ENCODE measurements around the gene SRPRA.
"Not testable (repeated sequence)": the region's sequence is repeated elsewhere in the genome, so short reads cannot be mapped to it uniquely, and the experiment has no call there.

The SRPRA gene

GRCh38 chr11:126282736-126283591 is 14.3 kb upstream of the SRPRA start, which contains the start of gene TIRAP:
Gene TIRAP, plus strand, starts transcription at chr11:126283093. Its CDS starts 7,802 bp downstream, at chr11:126290895.
- in situ Hi-C loops (cut with HindIII; ENCODE audit: low sequenced_read_pairs): no loop called here

GRCh38 chr11:126282361-126282735 is 13.7 kb upstream of the SRPRA start:
- in situ Hi-C loops (cut with HindIII; ENCODE audit: low sequenced_read_pairs): no loop called here

GRCh38 chr11:126281666-126282175 is 13.0 kb upstream of the SRPRA start:
- in situ Hi-C loops (cut with HindIII; ENCODE audit: low sequenced_read_pairs): no loop called here

GRCh38 chr11:126281245-126281644 is 12.6 kb upstream of the SRPRA start:
- in situ Hi-C loops (cut with HindIII; ENCODE audit: low sequenced_read_pairs): no loop called here

- in situ Hi-C loops (cut with HindIII; ENCODE audit: low sequenced_read_pairs): no loop called here
Observed at GRCh38 chr11:126280595-126280994, 11.9 kb upstream of the SRPRA start.

- in situ Hi-C loops (cut with HindIII; ENCODE audit: low sequenced_read_pairs): no loop called here
Observed at GRCh38 chr11:126279191-126279590, 10.5 kb upstream of the SRPRA start.

- in situ Hi-C loops (cut with HindIII; ENCODE audit: low sequenced_read_pairs): no loop called here
Observed at GRCh38 chr11:126277780-126278179, 9.1 kb upstream of the SRPRA start.

GRCh38 chr11:126277322-126277721 is 8.6 kb upstream of the SRPRA start:
- in situ Hi-C loops (cut with HindIII; ENCODE audit: low sequenced_read_pairs): no loop called here

GRCh38 chr11:126268361-126268707 is 361 bp downstream of the SRPRA start:
- in situ Hi-C loops (cut with HindIII; ENCODE audit: low sequenced_read_pairs): no loop called here

GRCh38 chr11:126267650-126268049 is 1.0 kb downstream of the SRPRA start:
- in situ Hi-C loops (cut with HindIII; ENCODE audit: low sequenced_read_pairs): no loop called here

- in situ Hi-C loops (cut with HindIII; ENCODE audit: low sequenced_read_pairs): no loop called here
Observed at GRCh38 chr11:126265811-126266210, 2.9 kb downstream of the SRPRA start.

- in situ Hi-C loops (cut with HindIII; ENCODE audit: low sequenced_read_pairs): no loop called here
Observed at GRCh38 chr11:126263489-126263888, 5.2 kb downstream of the SRPRA start.

GRCh38 chr11:126262216-126262615 is 6.5 kb downstream of the SRPRA start:
- in situ Hi-C loops (cut with HindIII; ENCODE audit: low sequenced_read_pairs): no loop called here

GRCh38 chr11:126257764-126258163 is 10.9 kb downstream of the SRPRA start:
- in situ Hi-C loops (cut with HindIII; ENCODE audit: low sequenced_read_pairs): no loop called here

GRCh38 chr11:126257144-126257543 is 11.6 kb downstream of the SRPRA start:
- in situ Hi-C loops (cut with HindIII; ENCODE audit: low sequenced_read_pairs): no loop called here

- in situ Hi-C loops (cut with HindIII; ENCODE audit: low sequenced_read_pairs): no loop called here
Observed at GRCh38 chr11:126256216-126256615, 12.5 kb downstream of the SRPRA start.

- in situ Hi-C loops (cut with HindIII; ENCODE audit: low sequenced_read_pairs): not testable (repeated sequence)
Observed at GRCh38 chr11:126255507-126255906, 13.2 kb downstream of the SRPRA start.

- in situ Hi-C loops (cut with HindIII; ENCODE audit: low sequenced_read_pairs): no loop called here
Observed at GRCh38 chr11:126254819-126255218, 13.9 kb downstream of the SRPRA start.

GRCh38 chr11:126253265-126253664 is 15.4 kb downstream of the SRPRA start:
- in situ Hi-C loops (cut with HindIII; ENCODE audit: low sequenced_read_pairs): no loop called here

- in situ Hi-C loops (cut with HindIII; ENCODE audit: low sequenced_read_pairs): no loop called here
Observed at GRCh38 chr11:126246636-126247035, 22.1 kb downstream of the SRPRA start.

- in situ Hi-C loops (cut with HindIII; ENCODE audit: low sequenced_read_pairs): no loop called here
Observed at GRCh38 chr11:126233391-126233790, 35.3 kb downstream of the SRPRA start.

- in situ Hi-C loops (cut with HindIII; ENCODE audit: low sequenced_read_pairs): no loop called here
Observed at GRCh38 chr11:126232683-126233082, 36.0 kb downstream of the SRPRA start.
